D341Med (cell line): ENCODE results near the gene TRAF3.

Experiments
- DNase-seq: peaks from one replicate; pipeline ENCODE4 v3.0.0; 2012; ENCODE audit warnings: low spot score

The TRAF3 gene, protein sequence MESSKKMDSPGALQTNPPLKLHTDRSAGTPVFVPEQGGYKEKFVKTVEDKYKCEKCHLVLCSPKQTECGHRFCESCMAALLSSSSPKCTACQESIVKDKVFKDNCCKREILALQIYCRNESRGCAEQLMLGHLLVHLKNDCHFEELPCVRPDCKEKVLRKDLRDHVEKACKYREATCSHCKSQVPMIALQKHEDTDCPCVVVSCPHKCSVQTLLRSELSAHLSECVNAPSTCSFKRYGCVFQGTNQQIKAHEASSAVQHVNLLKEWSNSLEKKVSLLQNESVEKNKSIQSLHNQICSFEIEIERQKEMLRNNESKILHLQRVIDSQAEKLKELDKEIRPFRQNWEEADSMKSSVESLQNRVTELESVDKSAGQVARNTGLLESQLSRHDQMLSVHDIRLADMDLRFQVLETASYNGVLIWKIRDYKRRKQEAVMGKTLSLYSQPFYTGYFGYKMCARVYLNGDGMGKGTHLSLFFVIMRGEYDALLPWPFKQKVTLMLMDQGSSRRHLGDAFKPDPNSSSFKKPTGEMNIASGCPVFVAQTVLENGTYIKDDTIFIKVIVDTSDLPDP

DNA sequence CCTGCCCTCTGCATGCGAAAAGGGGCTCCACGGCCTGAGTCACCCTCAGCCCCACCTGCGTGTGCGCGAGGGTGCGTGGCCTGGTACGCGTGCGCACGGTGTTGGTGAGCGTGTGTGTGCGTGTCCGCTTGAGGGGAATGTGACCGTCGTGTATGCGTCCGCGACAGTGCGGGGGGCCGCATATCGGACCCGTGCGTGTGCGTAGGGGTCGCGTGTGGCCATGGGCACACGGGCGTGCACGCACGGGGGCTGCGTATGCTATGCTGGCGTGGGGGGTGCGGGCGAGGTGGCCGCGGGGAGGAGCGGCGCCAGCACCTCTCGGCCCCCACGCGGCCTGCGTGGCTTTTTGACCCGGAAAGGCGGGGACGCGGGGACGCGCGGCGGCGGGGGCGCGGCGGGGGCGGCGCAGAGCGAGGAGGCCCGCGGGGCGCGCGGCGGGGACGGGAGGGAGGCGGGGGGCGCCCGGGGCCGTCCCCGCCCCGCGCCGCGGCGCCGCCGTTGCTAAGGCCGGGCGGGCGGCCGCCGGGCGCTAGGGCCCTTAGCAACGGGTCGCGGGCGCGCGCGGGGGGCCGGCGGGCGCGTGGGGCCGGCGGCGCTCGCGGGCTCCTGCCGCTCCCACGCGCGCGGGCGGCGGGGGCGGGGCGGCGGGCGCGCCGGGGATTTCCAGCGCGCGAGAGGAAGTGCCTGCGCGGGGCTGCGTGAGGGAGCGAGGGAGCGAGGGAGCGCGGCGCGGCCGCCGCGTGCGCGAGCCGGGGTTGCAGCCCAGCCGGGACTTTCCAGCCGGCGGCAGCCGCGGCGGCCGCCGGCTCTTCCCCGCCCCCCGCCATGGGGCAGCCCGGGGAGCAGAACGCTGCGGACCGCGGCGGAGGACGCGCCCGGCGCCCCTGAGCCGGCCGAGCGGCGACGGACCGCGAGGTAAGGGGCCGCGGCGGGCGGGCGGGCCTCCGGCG, at the start of gene TRAF3:
Gene TRAF3, plus strand, starts transcription at position 689 of the 950 bp plus-strand sequence. CDS start 92,753 bp downstream, outside the sequence.
- peak; percentile 91 for DNase-seq

DNA sequence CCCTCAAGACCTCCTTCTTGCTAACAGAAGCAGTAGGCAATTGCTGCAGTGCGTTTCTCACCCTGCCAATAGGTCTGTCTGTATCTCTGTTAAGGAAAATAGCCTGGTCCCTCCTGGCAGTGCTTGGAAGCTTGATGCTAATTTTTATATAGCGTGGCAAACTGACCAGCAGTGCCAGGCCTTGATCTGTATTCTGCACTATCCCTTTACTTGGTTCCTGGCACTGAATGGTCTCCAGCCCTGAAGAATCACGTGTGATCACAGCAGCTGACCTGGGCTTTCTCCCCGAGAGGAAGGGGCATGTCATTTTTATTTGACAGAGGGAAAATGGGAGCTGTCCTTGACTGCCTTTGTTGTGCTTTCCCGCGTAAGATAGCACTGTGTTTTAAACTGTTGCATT, 48.7 kb upstream of the TRAF3 start:
- DNase-seq, result no peak

DNA sequence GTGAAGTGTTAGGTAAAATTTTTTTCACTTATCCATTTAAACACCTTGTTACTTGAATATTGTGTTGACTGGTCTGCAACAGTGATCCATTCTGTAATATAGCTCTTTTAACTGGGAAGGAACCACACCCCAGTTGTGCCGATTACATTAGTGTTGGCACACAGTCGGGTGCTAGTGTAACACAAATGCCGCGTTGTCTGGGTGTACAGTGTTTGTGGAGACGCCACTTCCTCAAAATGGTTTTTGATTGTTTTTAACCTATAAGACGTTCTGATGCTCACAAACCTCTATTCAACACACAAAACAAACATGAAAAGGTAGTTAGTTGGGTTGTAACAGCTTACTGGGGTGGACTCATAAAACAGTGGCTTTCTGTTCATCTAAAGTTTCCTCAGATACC, 48.0 kb upstream of the TRAF3 start:
- no peak for DNase-seq

DNA sequence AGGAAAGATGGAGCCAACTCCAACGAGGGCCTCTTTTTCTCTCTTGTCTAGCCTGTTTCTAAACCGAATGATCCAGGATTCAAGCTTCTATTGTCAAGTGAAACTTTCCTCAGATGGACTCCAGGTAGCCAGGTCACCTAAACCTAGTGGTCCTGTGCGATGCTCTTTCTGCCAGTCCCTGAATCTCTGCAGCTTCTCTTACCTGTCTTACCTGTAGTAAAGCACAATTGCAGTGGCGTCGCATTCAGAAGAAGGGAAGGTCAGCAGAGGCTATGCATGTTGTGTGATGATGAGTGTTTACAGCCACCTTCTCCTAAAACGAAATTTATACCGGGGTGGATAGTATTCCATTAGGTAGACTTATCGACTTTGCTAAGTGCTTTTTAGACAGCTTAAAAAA, 47.4 kb upstream of the TRAF3 start:
- no peak for DNase-seq

DNA sequence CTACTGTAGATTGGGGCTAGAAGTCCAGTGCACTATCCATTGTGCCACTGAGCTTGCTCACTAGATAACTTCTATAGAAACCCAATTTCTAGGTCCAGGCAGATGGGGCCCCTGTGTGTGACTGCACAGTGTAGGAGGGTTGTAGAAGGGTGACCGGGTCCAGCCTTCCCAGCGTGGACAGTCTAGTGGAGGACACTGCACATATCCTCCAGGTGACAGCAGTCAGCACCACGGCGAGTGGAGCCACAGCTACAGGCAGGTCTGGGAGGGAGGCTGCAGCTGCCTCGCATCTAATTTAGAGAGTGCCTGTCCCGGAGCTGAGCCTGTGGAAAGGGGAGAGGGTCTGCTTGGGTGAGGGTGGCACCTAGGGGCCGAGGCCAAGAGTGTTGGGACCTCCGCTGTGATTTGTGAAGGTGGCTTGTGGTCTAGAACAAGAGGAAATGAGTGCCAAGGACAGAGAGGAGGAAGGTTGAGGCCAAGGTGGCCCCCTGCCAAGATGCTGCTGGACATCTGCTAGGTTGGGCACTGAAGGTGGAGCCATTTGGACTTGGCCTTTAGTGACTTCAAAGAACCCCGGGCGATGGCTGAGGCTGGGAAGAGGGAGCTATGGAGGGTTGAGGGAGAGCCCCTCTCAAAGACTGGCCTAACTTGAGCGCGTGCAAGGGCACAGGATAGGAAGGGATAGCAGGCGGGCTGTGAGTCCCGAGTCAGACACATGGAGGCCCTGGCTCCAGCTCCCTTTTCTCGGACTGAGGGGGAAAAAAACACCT, 46.0 kb upstream of the TRAF3 start:
- DNase-seq, result no peak

DNA sequence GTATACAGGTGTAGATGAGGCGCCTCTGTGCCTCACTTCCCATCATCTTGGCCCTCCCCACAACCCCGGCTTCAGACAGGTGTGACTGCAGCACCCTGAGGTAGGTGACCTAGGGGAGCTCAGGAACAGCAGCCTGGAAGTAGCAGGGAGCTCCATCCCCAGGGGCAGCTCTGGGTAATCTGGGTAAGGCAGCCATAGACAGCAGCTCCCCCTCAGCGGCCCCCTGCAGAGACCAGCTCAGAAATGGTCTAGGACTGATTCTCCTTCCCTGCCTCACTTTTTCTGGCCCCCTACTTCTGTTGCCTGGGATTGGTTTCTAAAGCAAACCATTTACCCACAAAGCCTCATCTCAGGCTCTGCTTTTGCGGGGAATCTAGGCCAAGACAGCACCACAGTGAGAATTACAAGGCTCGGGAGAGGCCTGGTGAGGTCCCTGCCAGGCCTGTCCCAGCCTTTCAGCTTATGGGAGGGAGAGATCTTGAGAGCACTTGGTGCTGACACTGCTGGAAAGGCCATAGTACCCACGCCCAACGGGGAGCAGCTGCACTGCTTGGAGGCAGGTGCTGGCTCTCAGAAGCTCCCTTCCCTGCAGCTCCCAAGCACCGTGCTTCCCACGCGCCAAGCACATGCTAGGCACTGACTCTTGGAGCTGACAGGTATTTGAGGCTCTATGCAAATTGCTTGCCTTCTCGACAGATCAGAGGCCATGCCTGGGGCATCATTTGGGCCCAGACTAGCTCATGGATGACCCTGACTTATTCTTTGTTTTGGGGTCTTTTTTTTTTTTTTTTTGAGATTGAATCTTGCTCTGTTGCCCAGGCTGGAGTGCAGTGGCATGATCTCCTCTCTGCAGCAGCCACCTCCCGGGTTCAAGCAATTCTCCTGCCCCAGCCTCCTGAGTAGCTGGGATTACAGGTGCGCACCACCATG, 45.1 kb upstream of the TRAF3 start:
- DNase-seq, result no peak

DNA sequence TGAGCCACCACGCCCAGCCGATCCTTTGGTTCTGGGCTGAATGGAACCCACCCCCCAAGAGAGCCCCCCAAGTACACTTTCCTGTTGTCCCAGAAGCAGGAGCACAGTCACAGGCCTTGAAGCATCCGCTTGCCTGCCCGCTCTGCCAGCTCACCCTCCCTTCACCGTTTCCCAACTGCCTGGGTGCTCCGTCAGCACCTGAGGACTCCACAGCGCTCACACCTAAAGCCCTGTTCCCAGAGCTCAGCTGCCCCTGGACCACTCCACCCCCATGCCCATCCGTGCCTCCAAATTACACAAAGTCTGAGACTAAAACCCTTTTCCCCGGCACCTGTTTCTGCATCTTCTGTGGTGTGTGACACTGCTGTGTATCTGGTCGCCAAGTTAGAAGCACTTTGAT, 44.3 kb upstream of the TRAF3 start:
- no peak for DNase-seq

DNA sequence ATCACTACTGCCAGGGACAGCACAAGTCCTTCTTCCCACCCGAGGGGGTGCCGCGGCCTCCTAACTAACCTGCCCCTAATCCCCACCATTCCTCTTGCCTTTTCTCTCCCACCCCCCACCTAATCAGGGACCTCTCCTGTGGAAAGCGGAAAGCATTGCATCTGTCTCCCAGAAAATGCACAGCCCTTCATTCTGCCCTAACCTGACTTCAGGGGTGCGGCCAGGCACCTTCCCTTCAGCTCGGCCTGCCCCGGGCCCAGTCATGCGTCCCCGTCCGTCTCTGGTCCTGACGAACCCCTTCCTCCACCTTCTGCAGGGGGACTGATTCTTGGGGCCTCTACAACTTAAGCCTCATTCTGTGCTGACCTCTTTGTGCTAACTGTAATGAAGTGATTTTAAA, 43.9 kb upstream of the TRAF3 start:
- no peak for DNase-seq

DNA sequence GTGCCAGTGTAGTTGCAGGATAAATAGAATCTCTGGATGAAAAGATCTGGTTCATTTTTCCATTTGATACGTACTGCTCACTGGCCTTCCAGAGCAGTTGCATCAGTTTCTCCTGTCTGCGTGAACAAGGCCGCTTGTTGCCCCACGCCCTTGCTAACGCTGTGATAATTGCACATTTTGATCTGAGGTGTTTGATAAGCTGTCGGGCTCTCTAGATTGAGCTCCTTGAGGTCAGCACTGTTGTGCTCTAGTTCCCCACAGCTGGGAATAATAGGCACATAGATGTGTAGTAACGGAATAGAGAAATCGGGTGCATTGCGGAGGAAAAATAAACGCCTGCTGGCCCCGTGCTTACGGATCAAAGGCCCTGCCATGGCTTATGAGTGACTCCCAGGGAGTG, 42.8 kb upstream of the TRAF3 start:
- DNase-seq, result no peak

DNA sequence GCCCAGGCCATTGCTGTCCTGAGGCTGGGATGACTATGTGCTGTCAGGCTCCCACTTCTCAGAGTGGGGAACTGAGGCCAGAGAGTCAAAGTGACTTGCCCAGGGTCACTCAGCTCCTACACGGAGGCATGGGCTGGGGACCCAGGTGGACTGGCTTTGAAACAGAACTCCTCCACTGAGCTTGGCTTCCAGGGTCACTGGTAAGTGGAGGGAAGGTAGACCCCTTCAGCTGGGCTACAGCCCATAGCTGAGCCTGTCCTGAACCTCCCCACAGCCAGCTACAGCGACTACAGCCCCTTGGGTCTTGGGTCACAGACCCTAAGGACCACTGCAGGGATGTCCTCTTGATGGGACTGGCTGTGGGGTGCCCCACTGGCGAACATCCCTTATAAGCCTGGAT, 40.3 kb upstream of the TRAF3 start:
- no peak for DNase-seq

DNA sequence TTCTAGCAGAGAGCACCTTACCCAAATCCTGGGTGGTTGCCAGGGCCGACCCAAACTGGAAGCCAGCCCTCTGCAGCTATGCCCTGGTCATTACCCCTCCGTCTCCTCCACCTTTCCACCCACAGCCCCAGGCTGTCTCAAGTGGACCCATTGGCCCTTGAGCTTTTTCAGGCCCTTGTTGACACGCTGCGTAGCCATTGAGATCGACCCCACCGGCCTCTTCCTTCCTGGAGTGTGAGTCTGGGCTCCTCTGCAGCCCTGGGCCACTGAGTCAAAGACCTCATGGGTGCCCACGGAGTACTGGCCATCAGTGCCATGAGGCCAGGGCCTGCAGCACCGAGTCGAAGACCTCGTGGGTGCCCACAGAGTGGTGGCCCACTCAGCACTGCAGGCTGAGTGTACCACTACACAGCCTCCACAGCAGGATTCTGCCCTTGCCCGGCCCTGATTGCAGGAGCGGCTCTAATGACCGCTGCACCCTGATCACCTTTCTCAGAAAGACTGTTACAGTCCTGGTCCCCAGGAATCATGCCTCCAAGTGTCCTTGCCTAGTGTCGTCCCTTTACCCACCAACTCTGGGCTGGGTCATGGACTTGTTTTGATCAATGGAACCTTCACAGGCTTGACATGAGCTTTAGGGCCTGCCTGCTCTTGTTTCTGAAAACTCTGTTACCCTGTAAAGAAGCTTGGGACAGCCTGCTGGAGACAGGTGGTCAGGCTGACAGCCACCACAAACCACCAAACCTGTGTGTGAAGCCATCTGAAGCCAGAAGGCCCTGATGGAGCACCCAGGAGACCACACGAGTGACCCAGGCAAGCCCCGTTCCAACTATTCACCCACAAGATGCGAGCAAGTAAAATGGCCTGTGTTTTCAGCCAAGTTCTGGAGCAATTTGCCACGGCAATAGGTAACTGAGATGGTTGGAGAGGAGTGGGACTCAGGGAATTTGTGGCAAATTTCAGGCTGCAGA, 39.6 kb upstream of the TRAF3 start:
- no peak for DNase-seq

DNA sequence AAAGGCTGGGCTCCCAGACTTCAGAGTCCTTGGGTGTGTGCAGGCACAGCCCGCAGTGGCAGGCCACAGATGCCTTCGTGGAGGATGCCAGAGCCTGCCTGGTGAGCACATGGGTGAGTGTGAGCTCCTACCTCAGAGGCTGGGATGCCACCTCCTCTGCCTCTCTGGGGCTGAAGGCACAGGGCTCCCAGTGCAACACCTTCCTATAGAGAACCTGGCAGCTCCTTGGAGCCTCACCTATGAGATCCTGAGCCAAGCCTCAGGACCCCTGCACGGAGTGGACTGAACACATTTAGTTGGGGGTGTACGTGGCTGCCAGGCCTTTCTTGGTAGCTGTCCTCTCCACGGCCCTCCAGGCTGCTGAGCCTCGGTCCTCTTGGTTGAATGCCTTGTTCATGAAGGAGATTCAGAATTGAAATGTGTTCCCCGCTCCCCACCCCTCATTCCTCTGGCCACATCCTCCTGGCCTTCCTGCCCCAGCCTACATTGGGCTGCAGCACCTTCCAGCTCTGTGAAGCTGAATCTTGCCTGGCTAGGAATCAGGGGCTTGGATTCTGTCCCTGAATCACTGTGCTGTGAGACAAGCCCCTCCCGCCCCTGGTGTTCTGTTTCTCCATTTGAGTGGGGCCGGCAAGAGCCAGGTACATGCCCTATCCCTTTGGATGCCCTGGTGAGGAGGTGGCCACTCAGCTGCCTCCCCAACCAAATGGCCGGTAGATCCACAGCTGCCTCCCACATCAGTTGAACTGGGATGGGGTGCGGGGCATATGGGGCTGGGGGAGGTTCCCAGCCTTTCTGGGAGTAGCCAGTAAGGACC, 38.7 kb upstream of the TRAF3 start:
- DNase-seq, result no peak

DNA sequence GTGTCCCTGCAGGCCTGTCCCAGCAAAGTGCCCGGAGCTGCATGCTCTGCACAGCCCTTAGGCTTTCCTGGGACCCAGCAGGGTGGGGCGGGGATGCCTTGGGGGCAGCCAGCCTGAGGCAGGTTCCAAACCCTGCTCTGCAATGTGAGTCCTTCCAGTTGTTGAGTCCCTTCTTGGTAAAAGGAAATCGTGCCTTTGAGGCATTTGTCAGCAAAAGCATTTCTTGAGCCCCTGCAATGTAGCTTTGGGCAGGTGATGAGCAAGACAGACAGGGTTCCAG, 38.1 kb upstream of the TRAF3 start:
- DNase-seq, result no peak

DNA sequence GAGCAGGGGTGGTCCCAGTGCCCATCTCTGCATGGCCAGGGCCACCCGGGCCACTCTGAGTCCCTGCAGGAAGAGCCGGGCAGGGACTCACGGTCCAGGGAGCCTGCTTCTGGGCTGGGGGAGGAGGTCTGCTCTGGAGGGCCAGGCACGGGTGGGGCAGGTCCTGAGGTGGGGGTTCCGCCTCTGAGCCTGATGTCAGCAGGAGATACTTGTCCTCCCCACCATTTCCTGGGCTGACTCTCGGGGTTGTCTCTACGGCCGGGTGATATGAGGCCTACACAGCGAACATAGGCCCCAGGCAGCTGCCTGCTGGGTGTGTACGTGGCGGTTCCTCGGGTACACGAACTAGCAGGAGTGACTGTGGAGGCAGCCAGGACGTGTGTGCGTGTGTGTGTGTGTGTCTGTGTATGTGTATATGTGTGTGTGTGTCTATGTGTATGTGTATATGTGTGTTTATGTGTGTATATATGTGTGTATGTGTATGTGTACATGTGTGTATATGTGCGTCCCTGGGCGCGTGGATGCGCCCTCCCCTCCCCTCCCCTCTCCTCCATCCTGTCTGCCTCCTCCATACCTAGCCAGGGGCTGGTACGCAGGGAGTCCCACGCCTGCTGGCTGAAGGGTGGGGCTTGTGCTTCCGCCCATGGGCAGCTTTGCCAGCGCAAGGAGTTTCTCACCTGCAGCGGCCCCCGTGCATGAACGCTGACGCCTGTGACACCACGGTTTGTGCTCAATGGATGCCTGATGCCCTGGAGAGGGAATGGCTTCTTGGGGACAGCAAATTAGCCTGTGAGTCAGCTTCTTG, 30.4 kb upstream of the TRAF3 start:
- no peak for DNase-seq

DNA sequence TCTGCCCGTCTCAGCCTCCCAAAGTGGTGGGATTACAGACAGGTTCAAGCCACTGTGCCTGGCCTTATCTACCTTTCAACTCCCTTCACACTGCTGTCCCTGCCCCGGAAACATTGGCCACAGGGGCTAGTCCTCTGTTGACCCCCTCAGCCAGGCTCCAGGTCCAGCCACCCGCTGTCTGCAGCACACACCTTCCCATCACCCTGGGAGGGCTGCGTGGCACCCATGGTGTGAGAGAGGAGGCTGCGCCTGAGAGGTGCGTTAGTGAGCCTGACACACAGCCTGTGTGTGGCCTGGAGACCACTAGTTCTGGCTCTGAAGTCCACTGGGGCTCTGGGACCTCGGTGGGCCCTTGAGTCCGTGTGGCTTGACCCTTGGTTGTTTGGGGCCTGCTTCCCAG, 28.4 kb upstream of the TRAF3 start:
- DNase-seq, result no peak

DNA sequence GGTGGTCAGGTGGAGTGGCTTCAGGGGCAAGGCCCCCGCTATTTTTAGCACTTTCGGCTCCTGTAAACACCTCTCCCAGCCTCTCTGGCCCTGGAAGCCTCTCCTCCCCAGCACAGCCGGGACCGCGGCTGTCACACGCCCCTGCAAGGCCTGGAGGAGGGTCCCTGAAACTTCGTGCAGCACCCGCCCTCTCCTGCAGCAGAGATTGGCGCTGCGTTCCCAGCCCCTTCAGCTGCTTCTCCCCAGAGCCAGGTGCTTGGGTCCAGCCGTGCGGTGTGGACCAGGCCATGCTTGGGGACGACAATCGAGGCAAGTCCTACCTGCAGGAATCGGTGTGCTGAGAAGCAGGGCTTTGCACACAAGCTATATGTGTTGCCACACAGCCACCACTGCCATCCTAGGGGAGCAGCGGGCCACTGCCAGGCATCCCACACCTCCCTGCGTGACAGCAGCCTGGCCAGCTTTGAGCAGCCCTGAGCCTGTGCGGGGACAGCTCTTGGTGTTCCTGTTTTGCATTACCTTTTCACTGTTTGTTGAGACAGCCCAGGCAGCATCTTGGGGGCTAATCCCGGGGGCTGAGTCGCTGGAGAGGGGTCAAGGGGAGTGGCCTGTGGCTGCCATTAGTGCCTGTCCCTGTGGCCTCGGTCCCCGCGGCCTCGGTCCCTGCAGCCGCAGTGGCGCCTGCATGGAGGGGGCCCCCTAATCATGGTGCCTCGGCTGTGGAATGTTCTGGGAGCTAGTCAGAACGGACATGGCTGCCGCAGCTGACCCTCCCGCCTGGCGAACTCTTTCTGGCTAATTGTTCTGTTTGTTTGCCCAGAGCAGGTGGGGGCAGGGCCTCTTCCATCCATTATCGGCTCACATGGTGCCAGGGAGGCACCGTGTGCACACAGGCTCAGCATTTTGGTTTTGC, 27.6 kb upstream of the TRAF3 start:
- no peak for DNase-seq

DNA sequence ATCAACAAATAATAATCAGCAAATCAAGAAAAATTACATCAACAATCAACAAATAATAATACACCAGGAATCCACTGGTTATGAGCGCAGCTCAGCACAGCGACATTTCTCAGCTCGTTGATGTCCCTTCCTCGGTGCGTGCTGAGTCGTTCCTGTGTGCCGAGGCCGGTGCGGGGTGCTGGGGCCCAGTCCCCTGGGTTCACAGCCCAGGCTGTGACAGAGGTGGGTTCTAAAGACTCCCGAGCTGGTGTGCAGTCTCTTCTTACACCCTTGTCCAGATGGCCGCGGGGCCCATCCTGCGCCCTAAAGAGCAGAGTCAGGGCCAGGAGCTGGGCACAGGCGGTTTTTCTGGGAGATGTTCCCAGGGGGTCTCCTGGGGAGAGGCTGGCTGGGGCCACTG, 26.9 kb upstream of the TRAF3 start:
- DNase-seq, result no peak
